Choroid plexus epithelial cell (primary cell): ENCODE measurements around the gene P2RX3.
A peak's percentile ranks its signal among the peaks of the same experiment; 100 is the strongest.

Experiments
- DNase-seq: peaks from one replicate; pipeline ENCODE4 v3.0.0-alpha.2; 2010; ENCODE audit warnings: low read depth
- H3K4me3 ChIP-seq: 2 replicates; pipeline ENCODE4 v1.5.1; 2011; ENCODE audit warnings: low read depth, mild to moderate bottlenecking, control low read depth, low read length, moderate library complexity
- CTCF ChIP-seq: conservative IDR thresholded peaks from 2 replicates; pipeline ENCODE4 v1.5.1; 2011; ENCODE audit warnings: low read depth, mild to moderate bottlenecking, control low read depth, inconsistent platforms, low read length, moderate library complexity

Gene P2RX3

DNA sequence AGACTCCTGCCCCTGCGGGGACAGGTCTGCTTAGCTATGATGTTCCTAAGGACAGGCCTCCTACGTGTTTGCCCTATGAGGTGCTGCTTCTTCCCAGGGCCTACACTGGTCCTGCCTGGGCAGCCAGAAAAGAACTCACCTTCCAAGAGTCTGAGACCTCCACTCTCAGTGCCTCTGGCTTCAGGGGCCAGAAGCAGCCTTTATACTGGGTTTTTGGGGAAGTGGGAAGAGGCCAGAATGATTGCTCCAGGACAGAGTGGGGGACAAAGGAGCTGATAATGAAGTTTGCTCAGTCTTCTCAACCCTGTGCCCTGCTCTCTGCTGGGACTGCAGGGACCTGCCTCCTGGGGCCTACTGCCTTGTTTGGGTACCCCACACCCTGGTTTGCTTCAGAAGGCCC lies 42.8 kb downstream of the P2RX3 start, which contains the start of gene PRG3:
TSS of gene PRG3 (minus strand) at position 176 of the 400 bp plus-strand sequence. CDS start 442 bp downstream, outside the sequence.
- TF ChIP-seq CTCF = no peak
- no peak within 1 kb of the TSS for H3K4me3 ChIP-seq
- DNase-seq = no peak

DNA sequence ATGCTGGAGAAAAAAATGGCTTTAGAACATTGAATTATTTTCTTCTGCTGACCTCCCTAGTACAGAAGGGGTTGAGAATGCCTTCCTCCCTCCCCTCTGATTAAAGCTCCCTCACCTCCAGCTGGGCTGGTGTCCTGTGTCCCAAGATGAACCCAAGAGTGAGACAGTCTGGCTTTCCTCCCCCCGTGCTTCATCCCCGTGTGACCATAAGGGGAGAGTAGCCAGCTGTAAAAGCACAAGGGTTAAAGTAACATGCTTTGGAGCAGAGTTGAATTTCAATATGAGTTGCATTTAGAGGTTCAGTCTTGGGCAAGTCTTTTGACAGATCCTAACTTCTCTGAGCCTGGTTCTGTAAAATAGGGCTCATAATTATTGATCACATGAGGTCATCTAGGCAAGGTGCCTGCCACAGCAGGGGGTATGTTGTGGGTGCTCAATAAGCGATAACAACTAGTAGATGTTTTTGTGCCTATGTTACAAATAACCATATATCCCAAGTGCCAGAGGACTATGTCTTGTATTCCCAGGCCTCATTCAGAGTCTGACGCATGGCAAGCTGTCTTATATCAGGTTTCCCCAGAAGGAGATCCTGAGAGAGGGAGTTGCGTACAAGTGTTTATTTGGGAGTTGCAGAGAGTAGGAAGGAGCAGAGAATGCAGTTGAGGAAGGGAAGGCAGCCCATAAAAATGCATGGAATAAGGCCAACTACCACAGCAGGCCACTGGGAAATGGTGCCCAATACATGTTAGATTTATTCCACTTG lies 48.2 kb downstream of the P2RX3 start:
- TF ChIP-seq CTCF = no peak
- H3K4me3 ChIP-seq = no peak overlapping the region
- peak; percentile 24 for DNase-seq

- peak; percentile 42 for DNase-seq
- no peak overlapping the region for H3K4me3 ChIP-seq
- peak; percentile 24 for TF ChIP-seq CTCF
These were observed 49.3 kb downstream of the P2RX3 start for GRCh38 chr11:57387289-57388030.

- no peak within 1 kb of the TSS for H3K4me3 ChIP-seq
- TF ChIP-seq CTCF = no peak
- DNase-seq = no peak
These were observed 52.4 kb downstream of the P2RX3 start, which contains the start of gene PRG2 for GRCh38 chr11:57390535-57390934. Gene PRG2 (minus strand): TSS chr11:57390650. CDS start chr11:57389944, 706 bp downstream.

DNA sequence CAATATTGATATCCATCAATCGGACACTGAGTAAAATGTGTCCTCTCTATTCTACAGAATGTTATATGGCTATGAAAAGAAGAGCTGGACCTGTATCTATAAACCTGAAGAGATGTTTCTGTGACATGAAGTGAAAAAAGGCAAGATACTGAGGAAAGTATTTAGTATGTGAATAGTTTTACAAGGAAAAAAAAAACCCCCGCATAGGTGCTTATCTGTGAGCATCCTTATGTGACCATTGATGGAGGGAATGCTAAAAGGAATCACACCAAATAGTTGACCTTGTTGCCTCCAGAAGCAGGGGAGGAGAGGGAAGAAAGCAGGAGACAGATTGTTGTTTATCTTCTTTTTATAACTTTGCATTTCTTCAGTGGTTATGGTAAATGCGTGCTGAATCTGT lies 53.0 kb downstream of the P2RX3 start:
- H3K4me3 ChIP-seq = no peak overlapping the region

GRCh38 chr11:57391539-57391938 lies 53.4 kb downstream of the P2RX3 start:
- H3K4me3 ChIP-seq = no peak overlapping the region
- no peak for TF ChIP-seq CTCF
- DNase-seq = no peak

More for the DNA sequence above, 53.0 kb downstream of the P2RX3 start:
- no peak for TF ChIP-seq CTCF
- no peak for DNase-seq
